Neural progenitor cell (in vitro differentiated cells): ENCODE results near the gene NPFF. TPM values are rescaled to one million over a fixed set of nuclear protein-coding genes. Genes with fewer than 3 reads are reported as not detected.

Source experiments
- DNase-seq: peaks from one replicate; pipeline ENCODE4 v3.0.0-alpha.2; 2016; ENCODE audit warnings: low spot score
- H2AFZ ChIP-seq: fragments of 200-600 bp; sonication (generic); replicated peaks from 2 replicates; pipeline ENCODE4 v1.6.1; 2016; ENCODE audit warnings: antibody characterized with exemption
- H3F3A ChIP-seq: fragments of 200-600 bp; sonication (generic); 2 replicates; pipeline ENCODE4 v1.6.1; 2016; ENCODE audit warnings: antibody characterized with exemption, low read depth
- H3K27ac ChIP-seq: fragments of 200-600 bp; sonication (generic); 2 replicates; pipeline ENCODE4 v1.5.1; 2016; ENCODE audit warnings: mild to moderate bottlenecking
- H3K27me3 ChIP-seq: fragments of 200-600 bp; sonication (generic); 2 replicates; pipeline ENCODE4 v1.6.1; 2016; ENCODE audit warnings: mild to moderate bottlenecking, moderate library complexity
- H3K36me3 ChIP-seq: fragments of 200-600 bp; sonication (generic); 2 replicates; pipeline ENCODE4 v1.5.1; 2016
- H3K4me1 ChIP-seq: fragments of 200-600 bp; sonication (generic); 2 replicates; pipeline ENCODE4 v1.6.1; 2016; ENCODE audit warnings: mixed run types
- H3K4me2 ChIP-seq: fragments of 200-600 bp; sonication (generic); 2 replicates; pipeline ENCODE4 v1.6.1; 2016
- H3K4me3 ChIP-seq: fragments of 200-600 bp; sonication (generic); 2 replicates; pipeline ENCODE4 v1.5.1; 2016
- H3K79me2 ChIP-seq: fragments of 200-600 bp; sonication (generic); 2 replicates; pipeline ENCODE4 v1.6.1; 2016; ENCODE audit warnings: low read depth
- H3K9ac ChIP-seq: fragments of 200-600 bp; sonication (generic); 2 replicates; pipeline ENCODE4 v1.6.1; 2016
- H3K9me3 ChIP-seq: fragments of 200-600 bp; sonication (generic); 2 replicates; pipeline ENCODE4 v1.5.1; 2016; ENCODE audit warnings: low read depth
- H4K20me1 ChIP-seq: fragments of 200-600 bp; sonication (generic); 2 replicates; pipeline ENCODE4 v1.6.1; 2016; ENCODE audit warnings: low read depth
- H3K27ac Mint-ChIP-seq: 3 replicates; pipeline ENCODE4 v1.8.0; 2021; ENCODE audit warnings: mixed read lengths
- H3K27me3 Mint-ChIP-seq: 2 replicates; pipeline ENCODE4 v1.8.0; 2022; ENCODE audit warnings: low read depth, mild to moderate bottlenecking, inconsistent platforms, moderate library complexity, mixed read lengths; ENCODE audit not compliant: insufficient read depth
- H3K36me3 Mint-ChIP-seq: 3 replicates; pipeline ENCODE4 v1.8.0; 2021; ENCODE audit warnings: mixed read lengths
- H3K4me1 Mint-ChIP-seq: 3 replicates; pipeline ENCODE4 v1.8.0; 2021; ENCODE audit warnings: mixed read lengths
- H3K4me3 Mint-ChIP-seq: 3 replicates; pipeline ENCODE4 v1.8.0; 2021; ENCODE audit warnings: mild to moderate bottlenecking, moderate library complexity, mixed read lengths
- H3K9me3 Mint-ChIP-seq: 3 replicates; pipeline ENCODE4 v1.8.0; 2020; ENCODE audit warnings: mixed read lengths
- CTCF ChIP-seq: fragments of 200-600 bp; sonication (generic); IDR thresholded peaks from 2 replicates; pipeline ENCODE4 v1.5.1; 2017; ENCODE audit warnings: antibody characterized with exemption, mild to moderate bottlenecking
- EZH2 ChIP-seq: fragments of 200-600 bp; sonication (generic); IDR thresholded peaks from 2 replicates; pipeline ENCODE4 v1.6.1; 2017; ENCODE audit warnings: antibody characterized with exemption, mild to moderate bottlenecking, moderate library complexity
- EZH2phosphoT487 ChIP-seq: fragments of 200-600 bp; sonication (generic); IDR thresholded peaks from 2 replicates; pipeline ENCODE4 v1.6.1; 2017; ENCODE audit warnings: antibody characterized with exemption
- total RNA-seq: library from RNA; depleted of rRNA; stranded (reverse); fragments of >200 nt; gene quantifications from 2 replicates; pipeline ENCODE4 v1.2.3, GENCODE V29; 2015; ENCODE audit warnings: low replicate concordance

NPFF gene
- total RNA-seq, 1 donor from 2014 or later = not detected

DNA sequence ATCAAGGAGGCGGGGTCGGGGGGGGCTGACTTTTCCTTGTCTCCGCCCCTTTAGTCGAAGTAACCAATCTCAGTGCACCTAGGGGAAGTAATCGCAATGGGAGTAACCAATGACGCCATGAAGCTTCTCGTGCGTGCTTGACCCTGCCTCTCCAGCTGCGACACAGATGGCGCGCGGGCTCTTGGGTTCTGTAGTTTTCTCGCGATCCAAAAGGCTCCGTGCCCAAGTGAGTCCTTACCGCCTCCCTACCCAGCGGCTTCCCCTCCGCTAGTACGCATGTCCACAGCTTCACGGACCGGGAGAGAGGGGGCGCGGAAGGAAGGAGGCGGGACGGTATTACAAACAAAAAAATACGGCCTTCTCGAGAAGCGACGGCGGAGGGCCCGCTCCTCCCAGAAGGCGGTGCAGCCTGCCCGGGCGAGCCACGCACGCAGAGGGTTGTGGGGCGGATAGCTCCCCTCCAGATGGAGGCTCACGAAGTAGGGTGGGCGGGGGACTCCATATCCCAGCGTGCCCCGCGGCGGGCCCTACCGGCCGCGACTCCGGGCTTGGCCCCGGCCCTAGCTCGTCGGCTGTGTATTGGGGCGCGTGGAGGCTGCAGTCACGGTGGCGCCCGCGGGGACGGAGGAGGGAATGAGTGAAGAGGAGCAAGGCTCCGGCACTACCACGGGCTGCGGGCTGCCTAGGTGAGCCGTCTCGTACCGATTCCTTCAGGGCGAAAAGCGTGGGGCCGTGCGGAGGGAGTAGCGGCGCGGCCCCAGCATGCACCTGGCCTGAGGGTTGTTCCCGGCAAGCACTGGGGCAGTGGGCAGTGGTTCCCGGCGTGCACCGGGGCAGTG, 6.3 kb downstream of the NPFF start, which contains the start of gene TARBP2:
TSS of gene TARBP2 (plus strand) at position 508 of the 839 bp plus-strand sequence. CDS start at position 634, 126 bp downstream.
- Histone ChIP-seq H3K27me3 (no peaks in the 10 kb centered on the region), H3K79me2 (peaks cover 55% of the 10 kb centered on the region), H3K9me3 (no peaks in the 10 kb centered on the region), H3K4me2 (peak within 1 kb of the TSS; percentile 95), H3K4me3 (peak within 1 kb of the TSS; percentile 64), H3F3A (peaks cover 37% of the 10 kb centered on the region), H4K20me1 (peaks cover 3% of the 10 kb centered on the region), H3K36me3 (no peaks in the 10 kb centered on the region), H3K27ac (peak within 1 kb of the TSS; percentile 82), H3K4me1 (peaks cover 41% of the 10 kb centered on the region), H3K9ac (peak within 1 kb of the TSS; percentile 46), H2AFZ (peak within 1 kb of the TSS; percentile 91)
- peak; percentile 99 for DNase-seq
- no peaks in the 10 kb centered on the region for H3K9me3 Mint-ChIP-seq
- H3K4me1 Mint-ChIP-seq = peaks cover 42% of the 10 kb centered on the region
- H3K27ac Mint-ChIP-seq = peak within 1 kb of the TSS; percentile 69
- H3K36me3 Mint-ChIP-seq = peaks cover 11% of the 10 kb centered on the region
- H3K4me3 Mint-ChIP-seq = peak within 1 kb of the TSS; percentile 88
- peaks cover 18% of the 10 kb centered on the region for H3K27me3 Mint-ChIP-seq
- TF ChIP-seq EZH2 (no peak), CTCF (peak; percentile 6)

- Histone ChIP-seq H3K36me3 (no peaks in the 10 kb centered on the region), H3K4me1 (peaks cover 47% of the 10 kb centered on the region), H3F3A (peaks cover 43% of the 10 kb centered on the region), H2AFZ (no peak overlapping the region), H3K4me2 (peak overlapping the region; percentile 95), H3K9ac (peak overlapping the region; percentile 35), H3K79me2 (peaks cover 62% of the 10 kb centered on the region), H3K4me3 (peak overlapping the region; percentile 64), H3K27me3 (no peaks in the 10 kb centered on the region), H3K27ac (peak overlapping the region; percentile 74), H4K20me1 (peaks cover 3% of the 10 kb centered on the region), H3K9me3 (no peaks in the 10 kb centered on the region)
- H3K27ac Mint-ChIP-seq = peak overlapping the region; percentile 42
- no peaks in the 10 kb centered on the region for H3K9me3 Mint-ChIP-seq
- no peak for TF ChIP-seq EZH2
- TF ChIP-seq CTCF = no peak
- no peak for TF ChIP-seq EZH2phosphoT487
- H3K4me3 Mint-ChIP-seq = peak overlapping the region; percentile 88
- peaks cover 47% of the 10 kb centered on the region for H3K4me1 Mint-ChIP-seq
- DNase-seq = peak; percentile 46
- peaks cover 16% of the 10 kb centered on the region for H3K27me3 Mint-ChIP-seq
- peaks cover 6% of the 10 kb centered on the region for H3K36me3 Mint-ChIP-seq
These were observed 7.0 kb downstream of the NPFF start for GRCh38 chr12:53500142-53500775.

DNA sequence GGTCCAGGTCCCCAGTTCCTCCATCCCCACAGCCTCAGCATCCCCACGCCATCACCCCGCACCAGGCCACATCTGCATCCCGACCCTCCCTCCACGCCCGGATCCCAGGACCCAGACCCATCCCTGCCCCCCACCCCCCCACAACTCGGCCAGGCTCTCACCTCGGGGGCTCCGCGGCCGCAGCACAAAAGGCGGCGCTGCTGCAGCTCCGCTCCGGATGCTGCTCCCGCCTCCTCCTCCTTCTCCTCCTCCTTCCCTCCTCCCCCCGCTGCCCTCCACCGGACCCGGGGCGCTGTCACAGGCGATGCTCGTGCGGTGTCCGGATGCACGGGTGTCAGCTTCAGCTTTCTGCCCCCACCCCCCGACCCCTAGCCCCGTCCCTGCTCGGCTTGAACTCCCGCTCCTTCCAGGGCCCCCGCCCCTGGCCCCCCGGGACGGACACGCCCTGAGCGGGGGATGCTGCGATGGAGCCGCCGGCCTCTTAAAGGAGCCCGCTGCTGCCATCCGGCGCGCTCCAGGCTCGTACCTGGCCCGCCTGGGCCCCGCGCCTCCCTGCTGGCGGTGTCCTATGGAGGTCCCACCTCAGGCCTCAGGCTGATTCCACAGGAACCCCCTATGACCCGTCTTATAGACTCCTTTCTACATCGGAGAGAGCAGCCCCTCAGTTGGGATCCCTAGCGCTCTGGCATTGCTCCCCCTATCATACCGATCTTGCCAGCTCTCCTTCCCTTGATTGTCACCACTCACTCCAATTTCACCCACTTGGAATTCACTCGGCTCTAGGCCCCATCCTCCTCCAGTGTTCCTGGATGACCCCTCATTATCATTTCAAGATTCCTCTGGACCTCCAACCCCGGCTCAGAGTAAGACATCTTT, 7.8 kb downstream of the NPFF start, which contains the start of gene MAP3K12:
TSS of gene MAP3K12 (minus strand) at position 193 of the 876 bp plus-strand sequence. CDS start 12,067 bp downstream, outside the sequence.
- no peaks in the 10 kb centered on the region for H3K9me3 ChIP-seq
- H3K79me2 ChIP-seq = peaks cover 69% of the 10 kb centered on the region
- H3K4me1 ChIP-seq = peaks cover 48% of the 10 kb centered on the region
- Mint-ChIP-seq H3K27ac (peak within 1 kb of the TSS; percentile 96), H3K4me3 (peak within 1 kb of the TSS; percentile 96), H3K4me1 (peaks cover 51% of the 10 kb centered on the region), H3K36me3 (peaks cover 3% of the 10 kb centered on the region), H3K9me3 (no peaks in the 10 kb centered on the region), H3K27me3 (peaks cover 14% of the 10 kb centered on the region)
- peak; percentile 89 for DNase-seq
- H3K27ac ChIP-seq = peak within 1 kb of the TSS; percentile 75
- H4K20me1 ChIP-seq = peaks cover 3% of the 10 kb centered on the region
- H2AFZ ChIP-seq = no peak within 1 kb of the TSS
- H3K4me3 ChIP-seq = peak within 1 kb of the TSS; percentile 64
- no peak for TF ChIP-seq EZH2
- no peak for TF ChIP-seq EZH2phosphoT487
- no peaks in the 10 kb centered on the region for H3K27me3 ChIP-seq
- H3K36me3 ChIP-seq = no peaks in the 10 kb centered on the region
- H3F3A ChIP-seq = peaks cover 47% of the 10 kb centered on the region
- H3K9ac ChIP-seq = peak within 1 kb of the TSS; percentile 35
- peak within 1 kb of the TSS; percentile 95 for H3K4me2 ChIP-seq
